ENCODE results near the gene ACE. TPM values are rescaled to one million over a fixed set of nuclear protein-coding genes. Genes with fewer than 3 reads are reported as not detected.

ACE gene
- total RNA-seq, 4 donors from 2014 or later, result 4.8 to 10.4 (median 8.2) TPM

DNA sequence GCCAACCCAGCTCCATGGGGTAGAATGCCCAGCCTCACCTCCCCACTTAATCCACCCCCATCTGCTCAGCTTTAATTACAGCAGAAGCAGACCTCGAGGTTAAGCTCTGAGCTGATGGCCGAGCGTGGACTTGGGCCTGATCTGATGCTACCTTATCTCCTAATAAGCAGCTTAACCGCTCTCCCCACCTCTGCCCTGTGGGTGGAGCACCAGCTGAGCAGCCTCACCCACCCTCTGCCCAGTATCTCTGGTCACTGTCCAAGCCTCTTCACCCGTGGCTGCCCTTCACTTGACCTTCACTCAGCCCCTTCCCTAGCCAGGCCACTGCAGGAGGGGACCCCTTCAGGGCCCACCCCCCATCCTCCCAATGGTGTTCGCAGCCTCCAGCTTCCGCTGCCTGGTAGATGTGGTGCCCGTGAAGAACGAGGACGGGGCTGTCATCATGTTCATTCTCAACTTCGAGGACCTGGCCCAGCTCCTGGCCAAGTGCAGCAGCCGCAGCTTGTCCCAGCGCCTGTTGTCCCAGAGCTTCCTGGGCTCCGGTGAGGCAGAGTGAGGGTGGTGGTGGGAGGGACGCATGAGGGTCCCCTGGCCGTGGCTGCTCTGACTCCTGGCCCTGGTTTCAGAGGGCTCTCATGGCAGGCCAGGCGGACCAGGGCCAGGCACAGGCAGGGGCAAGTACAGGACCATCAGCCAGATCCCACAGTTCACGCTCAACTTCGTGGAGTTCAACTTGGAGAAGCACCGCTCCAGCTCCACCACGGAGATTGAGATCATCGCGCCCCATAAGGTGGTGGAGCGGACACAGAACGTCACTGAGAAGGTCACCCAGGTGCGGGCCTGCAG lies 53.1 kb downstream of the ACE start:
- Histone ChIP-seq H3K36me3 (no peaks in the 10 kb centered on the region), H3K9me3 (no peaks in the 10 kb centered on the region), H3K4me3 (no peak overlapping the region), H3K27ac (no peak overlapping the region), H3K27me3 (peaks cover 23% of the 10 kb centered on the region), H3K4me1 (no peaks in the 10 kb centered on the region)
- 60 to 92% methylated on average over 4 of the region's 26 CpGs for WGBS, 2 donors (ENCODE audit: low coverage in 1 of 2)
- TF ChIP-seq POLR2AphosphoS5 (IDR thresholded peaks at IDR 0.05) (no peak), EP300 (IDR thresholded peaks at IDR 0.05) (no peak), POLR2A (IDR thresholded peaks at IDR 0.05) (no peak)
- TF ChIP-seq, protein P1, sequence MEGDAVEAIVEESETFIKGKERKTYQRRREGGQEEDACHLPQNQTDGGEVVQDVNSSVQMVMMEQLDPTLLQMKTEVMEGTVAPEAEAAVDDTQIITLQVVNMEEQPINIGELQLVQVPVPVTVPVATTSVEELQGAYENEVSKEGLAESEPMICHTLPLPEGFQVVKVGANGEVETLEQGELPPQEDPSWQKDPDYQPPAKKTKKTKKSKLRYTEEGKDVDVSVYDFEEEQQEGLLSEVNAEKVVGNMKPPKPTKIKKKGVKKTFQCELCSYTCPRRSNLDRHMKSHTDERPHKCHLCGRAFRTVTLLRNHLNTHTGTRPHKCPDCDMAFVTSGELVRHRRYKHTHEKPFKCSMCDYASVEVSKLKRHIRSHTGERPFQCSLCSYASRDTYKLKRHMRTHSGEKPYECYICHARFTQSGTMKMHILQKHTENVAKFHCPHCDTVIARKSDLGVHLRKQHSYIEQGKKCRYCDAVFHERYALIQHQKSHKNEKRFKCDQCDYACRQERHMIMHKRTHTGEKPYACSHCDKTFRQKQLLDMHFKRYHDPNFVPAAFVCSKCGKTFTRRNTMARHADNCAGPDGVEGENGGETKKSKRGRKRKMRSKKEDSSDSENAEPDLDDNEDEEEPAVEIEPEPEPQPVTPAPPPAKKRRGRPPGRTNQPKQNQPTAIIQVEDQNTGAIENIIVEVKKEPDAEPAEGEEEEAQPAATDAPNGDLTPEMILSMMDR (IDR thresholded peaks at IDR 0.05), result no peak
- no peak for ATAC-seq

DNA sequence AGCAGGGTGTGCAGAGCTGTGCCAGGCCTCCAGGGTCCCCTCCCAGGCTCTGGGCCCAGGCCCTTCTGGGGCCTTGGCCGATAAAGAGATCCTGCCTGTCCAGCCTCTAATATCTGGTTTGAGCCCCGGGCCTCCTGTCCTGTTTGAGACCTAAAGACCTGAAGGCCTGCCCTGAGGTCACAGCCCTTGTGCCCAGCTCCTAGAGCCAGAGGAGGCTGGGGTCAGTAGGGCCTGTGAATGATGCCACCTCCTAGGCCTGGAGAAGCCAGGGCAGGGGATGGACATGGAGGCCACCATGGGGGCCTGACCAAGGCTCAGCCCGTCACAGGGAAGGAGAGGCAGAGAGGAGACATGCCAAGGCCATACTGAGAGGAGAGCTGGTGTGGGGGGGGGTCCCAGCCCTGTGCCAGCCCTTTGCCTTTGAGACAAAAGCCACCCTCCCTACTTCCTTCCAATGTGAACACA lies 53.7 kb downstream of the ACE start:
- peaks cover 24% of the 10 kb centered on the region for H3K27me3 ChIP-seq
- ATAC-seq, result no peak
- H3K4me1 ChIP-seq, result no peaks in the 10 kb centered on the region
- no peaks in the 10 kb centered on the region for H3K36me3 ChIP-seq
- H3K4me3 ChIP-seq, result no peak overlapping the region
- H3K9me3 ChIP-seq, result no peaks in the 10 kb centered on the region
- TF ChIP-seq EP300 (IDR thresholded peaks at IDR 0.05), result no peak
- no peak for TF ChIP-seq POLR2AphosphoS5 (IDR thresholded peaks at IDR 0.05)
- no peak for TF ChIP-seq POLR2A (IDR thresholded peaks at IDR 0.05)
- TF ChIP-seq, protein P1 (IDR thresholded peaks at IDR 0.05), result no peak
- WGBS, 2 donors (ENCODE audit: low coverage in 1 of 2), result no CpG with 5 or more reads among the region's 3 CpGs
- H3K27ac ChIP-seq, result no peak overlapping the region

DNA sequence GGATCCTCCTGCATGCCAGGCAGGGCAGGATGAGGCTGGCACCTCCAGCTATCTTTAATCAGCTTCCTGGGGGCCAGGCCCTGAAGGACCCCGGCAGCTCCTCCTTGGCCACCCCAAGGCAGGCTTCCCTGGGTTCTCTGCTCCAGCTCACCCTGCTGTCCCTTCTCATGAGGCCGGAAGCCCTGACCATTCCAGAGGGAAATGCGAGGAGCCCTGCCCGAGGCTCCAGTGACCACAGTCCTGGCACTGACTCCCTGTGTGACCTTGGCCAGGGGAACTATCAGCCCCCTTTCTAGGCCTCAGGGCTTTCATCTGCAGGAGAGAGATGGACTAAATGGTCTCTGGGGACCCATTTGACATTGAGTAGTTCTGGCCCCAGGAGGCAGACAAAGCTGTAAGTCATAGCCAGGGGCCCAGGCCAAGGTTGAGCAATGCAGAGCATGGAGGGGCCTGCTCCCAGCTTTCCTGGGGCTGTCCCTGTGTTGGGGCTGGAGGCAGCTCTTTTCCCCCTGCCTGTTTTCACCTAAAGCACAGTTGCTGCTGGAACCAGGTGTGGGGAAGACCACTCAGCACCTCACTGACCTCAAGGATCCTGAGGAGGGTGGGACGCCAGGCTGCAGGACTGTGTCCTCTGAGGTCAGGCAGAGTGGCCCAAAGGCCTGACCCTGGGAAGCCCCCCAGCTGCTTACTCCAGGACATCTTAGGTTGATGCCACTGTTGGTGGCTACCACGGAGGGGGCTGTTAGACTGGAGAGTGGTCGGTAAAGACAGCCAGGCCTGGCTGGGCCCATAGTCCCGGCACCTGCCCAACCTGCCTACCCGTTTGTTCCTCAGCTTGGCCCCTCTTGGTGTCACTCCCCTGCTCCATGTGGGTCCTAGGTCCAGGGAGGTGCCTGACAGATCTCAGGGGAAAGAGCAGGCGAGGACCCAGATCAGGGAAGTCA lies 54.4 kb downstream of the ACE start:
- no peak overlapping the region for H3K4me3 ChIP-seq

DNA sequence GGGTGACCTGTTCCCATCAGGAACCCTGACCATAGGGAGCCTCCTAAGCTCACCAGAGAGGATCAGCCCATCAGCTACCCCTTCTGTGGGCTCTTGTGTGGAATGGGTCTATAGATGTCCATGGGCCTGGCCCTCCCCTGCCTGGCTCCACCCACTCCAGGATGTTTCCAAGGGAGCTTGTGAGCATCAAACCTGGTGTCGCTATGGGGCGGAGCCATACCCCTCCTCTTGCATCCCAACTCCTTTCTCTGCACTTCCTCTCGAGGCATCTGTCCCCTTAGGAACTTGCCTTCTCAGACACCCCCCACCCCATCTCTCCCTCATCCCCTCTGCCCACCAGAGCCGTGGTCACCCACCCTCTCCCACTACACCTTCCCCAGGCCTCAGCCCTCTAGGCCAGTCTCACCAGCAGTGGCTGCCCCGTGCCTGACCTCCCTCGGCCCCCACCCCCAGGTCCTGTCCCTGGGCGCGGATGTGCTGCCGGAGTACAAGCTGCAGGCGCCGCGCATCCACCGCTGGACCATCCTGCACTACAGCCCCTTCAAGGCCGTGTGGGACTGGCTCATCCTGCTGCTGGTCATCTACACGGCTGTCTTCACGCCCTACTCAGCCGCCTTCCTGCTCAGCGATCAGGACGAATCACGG lies 56.7 kb downstream of the ACE start:
- Histone ChIP-seq H3K27me3 (peaks cover 36% of the 10 kb centered on the region), H3K9me3 (no peaks in the 10 kb centered on the region), H3K36me3 (no peaks in the 10 kb centered on the region), H3K4me1 (peaks cover 0 to 9% (median 8%) of the 10 kb centered on the region in 3 donors), H3K27ac (no peak overlapping the region), H3K4me3 (no peak overlapping the region)
- WGBS, 2 donors (ENCODE audit: low coverage in 1 of 2), result 71 to 80% methylated on average over 1 to 7 of the region's 20 CpGs
- no peak for ATAC-seq
- TF ChIP-seq POLR2A (IDR thresholded peaks at IDR 0.05), result no peak
- TF ChIP-seq EP300 (IDR thresholded peaks at IDR 0.05), result no peak
- TF ChIP-seq POLR2AphosphoS5 (IDR thresholded peaks at IDR 0.05), result no peak
- TF ChIP-seq, protein P1 (IDR thresholded peaks at IDR 0.05), result no peak

More for the DNA sequence above, 54.4 kb downstream of the ACE start:
- WGBS, 2 donors (ENCODE audit: low coverage in 1 of 2), result no CpG with 5 or more reads among the region's 10 CpGs
- H3K9me3 ChIP-seq, result no peaks in the 10 kb centered on the region
- ATAC-seq, result no peak
- H3K27ac ChIP-seq, result no peak overlapping the region
- peaks cover 25% of the 10 kb centered on the region for H3K27me3 ChIP-seq
- no peaks in the 10 kb centered on the region for H3K4me1 ChIP-seq
- TF ChIP-seq, protein P1 (IDR thresholded peaks at IDR 0.05), result no peak
- TF ChIP-seq POLR2AphosphoS5 (IDR thresholded peaks at IDR 0.05), result no peak
- no peak for TF ChIP-seq EP300 (IDR thresholded peaks at IDR 0.05)
- H3K36me3 ChIP-seq, result no peaks in the 10 kb centered on the region

Data from gastroesophageal sphincter (tissue), 4 donors.